ENCODE data around the gene IL2RA. TPM values are rescaled to one million over a fixed set of nuclear protein-coding genes. Genes with fewer than 3 reads are reported as not detected.

Gene IL2RA
- total RNA-seq, 1 donor from 2014 or later: not detected

- peaks cover 3% of the 10 kb centered on the region for H3K36me3 Mint-ChIP-seq (ENCODE audit: low read depth, unreplicated experiment)
- H3K27ac Mint-ChIP-seq (ENCODE audit: unreplicated experiment): no peak overlapping the region
- H3K4me3 Mint-ChIP-seq (ENCODE audit: unreplicated experiment): no peak overlapping the region
- H3K4me1 Mint-ChIP-seq (ENCODE audit: unreplicated experiment): peaks cover 2% of the 10 kb centered on the region
- no peak for DNase-seq (ENCODE audit: low spot score)
- H3K9me3 Mint-ChIP-seq (ENCODE audit: unreplicated experiment): no peaks in the 10 kb centered on the region
- TF ChIP-seq CTCF (IDR thresholded peaks at IDR 0.05; ENCODE audit: unreplicated experiment): no peak
- H3K27me3 Mint-ChIP-seq (ENCODE audit: unreplicated experiment): peaks cover 2% of the 10 kb centered on the region
Observed at GRCh38 chr10:5970066-5970465, 92.1 kb downstream of the IL2RA start.

- no peak overlapping the region for H3K4me3 Mint-ChIP-seq (ENCODE audit: unreplicated experiment)
- peaks cover 2% of the 10 kb centered on the region for H3K4me1 Mint-ChIP-seq (ENCODE audit: unreplicated experiment)
- H3K27me3 Mint-ChIP-seq (ENCODE audit: unreplicated experiment): peaks cover 2% of the 10 kb centered on the region
- no peaks in the 10 kb centered on the region for H3K9me3 Mint-ChIP-seq (ENCODE audit: unreplicated experiment)
- no peak overlapping the region for H3K27ac Mint-ChIP-seq (ENCODE audit: unreplicated experiment)
- no peak for TF ChIP-seq CTCF (IDR thresholded peaks at IDR 0.05; ENCODE audit: unreplicated experiment)
- no peak for DNase-seq (ENCODE audit: low spot score)
- peaks cover 3% of the 10 kb centered on the region for H3K36me3 Mint-ChIP-seq (ENCODE audit: low read depth, unreplicated experiment)
Observed at GRCh38 chr10:5968681-5969453, 93.3 kb downstream of the IL2RA start.

GRCh38 chr10:5968037-5968680, 94.0 kb downstream of the IL2RA start:
- Mint-ChIP-seq H3K27me3 (ENCODE audit: unreplicated experiment) (peaks cover 2% of the 10 kb centered on the region), H3K4me3 (ENCODE audit: unreplicated experiment) (no peak overlapping the region)
- no peak for DNase-seq (ENCODE audit: low spot score)

GRCh38 chr10:5965266-5965665, 96.9 kb downstream of the IL2RA start:
- H3K9me3 Mint-ChIP-seq (ENCODE audit: unreplicated experiment): no peaks in the 10 kb centered on the region
- H3K4me1 Mint-ChIP-seq (ENCODE audit: unreplicated experiment): peaks cover 6% of the 10 kb centered on the region
- H3K36me3 Mint-ChIP-seq (ENCODE audit: low read depth, unreplicated experiment): peaks cover 3% of the 10 kb centered on the region
- TF ChIP-seq CTCF (IDR thresholded peaks at IDR 0.05; ENCODE audit: unreplicated experiment): no peak
- no peak overlapping the region for H3K4me3 Mint-ChIP-seq (ENCODE audit: unreplicated experiment)
- H3K27ac Mint-ChIP-seq (ENCODE audit: unreplicated experiment): no peak overlapping the region
- DNase-seq (ENCODE audit: low spot score): no peak
- H3K27me3 Mint-ChIP-seq (ENCODE audit: unreplicated experiment): peaks cover 9% of the 10 kb centered on the region

More at GRCh38 chr10:5968037-5968680, 94.0 kb downstream of the IL2RA start:
- no peak for TF ChIP-seq CTCF (IDR thresholded peaks at IDR 0.05; ENCODE audit: unreplicated experiment)
- Mint-ChIP-seq H3K9me3 (ENCODE audit: unreplicated experiment) (no peaks in the 10 kb centered on the region), H3K27ac (ENCODE audit: unreplicated experiment) (no peak overlapping the region), H3K4me1 (ENCODE audit: unreplicated experiment) (peaks cover 2% of the 10 kb centered on the region), H3K36me3 (ENCODE audit: low read depth, unreplicated experiment) (peaks cover 3% of the 10 kb centered on the region)

- H3K36me3 Mint-ChIP-seq (ENCODE audit: low read depth, unreplicated experiment): peaks cover 3% of the 10 kb centered on the region
- DNase-seq (ENCODE audit: low spot score): no peak
- H3K4me1 Mint-ChIP-seq (ENCODE audit: unreplicated experiment): peaks cover 4% of the 10 kb centered on the region
- H3K4me3 Mint-ChIP-seq (ENCODE audit: unreplicated experiment): no peak overlapping the region
- H3K27me3 Mint-ChIP-seq (ENCODE audit: unreplicated experiment): peaks cover 9% of the 10 kb centered on the region
- no peaks in the 10 kb centered on the region for H3K9me3 Mint-ChIP-seq (ENCODE audit: unreplicated experiment)
- no peak for TF ChIP-seq CTCF (IDR thresholded peaks at IDR 0.05; ENCODE audit: unreplicated experiment)
- no peak overlapping the region for H3K27ac Mint-ChIP-seq (ENCODE audit: unreplicated experiment)
Observed at GRCh38 chr10:5964736-5965135, 97.4 kb downstream of the IL2RA start.

Measured in endothelial cell (in vitro differentiated cells).